ENCODE data around the gene TRIM2. TPM values are rescaled to one million over a fixed set of nuclear protein-coding genes. Genes with fewer than 3 reads are reported as not detected.

TRIM2 gene
- total and polyA plus RNA-seq, 2 of the 8 experiments (the other 6 are each of a cell fraction or from before 2014, with no cell fraction given) = 34.0 to 59.8 TPM

DNA sequence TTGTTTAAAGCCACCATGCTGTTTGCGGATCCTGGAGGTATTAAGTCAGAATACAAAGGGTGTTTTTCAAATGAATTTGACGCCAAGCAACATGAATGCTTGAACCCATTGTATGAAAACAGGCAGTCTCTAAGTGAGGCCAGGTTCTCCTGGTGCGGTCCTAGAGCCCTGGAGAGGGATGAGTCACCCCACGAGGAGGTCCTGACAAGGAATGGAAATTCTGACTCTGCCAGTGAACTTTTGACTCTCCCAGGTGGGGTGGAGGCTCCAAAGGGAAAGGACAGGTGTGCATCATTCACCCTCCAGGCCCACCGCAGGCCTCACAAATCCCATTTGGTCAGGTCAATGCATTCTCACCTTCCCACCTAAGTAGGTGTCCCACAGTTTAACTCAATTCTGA is 1.5 kb downstream of the TRIM2 start (continued):
- TF ChIP-seq RBBP5 (IDR thresholded peaks at IDR 0.05; ENCODE audit: borderline replicate concordance, low read depth, low read length) (no peak), JUN (IDR thresholded peaks at IDR 0.05; ENCODE audit: low read depth, low read length) (no peak), BACH1 (IDR thresholded peaks at IDR 0.05; ENCODE audit: low read length) (no peak)
